Mammary epithelial cell (primary cell): ENCODE measurements around the gene ANK3.

Source experiments
- CTCF ChIP-seq, 2 donors: IDR thresholded peaks in 1 of 2; conservative IDR thresholded peaks in 1 of 2; 2 replicates each; pipeline ENCODE4 v1.5.1; 2011 to 2012; ENCODE audit warnings: inconsistent platforms in 2 of 2, low read length in 2 of 2, mild to moderate bottlenecking in 2 of 2, control low read depth in 1 of 2, low read depth in 1 of 2; ENCODE audit not compliant: insufficient read depth in 1 of 2; ENCODE audit errors: extremely low read depth in 1 of 2
- EZH2 ChIP-seq: IDR thresholded peaks from 2 replicates; pipeline ENCODE4 v1.6.1; 2012; ENCODE audit warnings: low read length, inconsistent platforms, borderline replicate concordance

GRCh38 chr10:60186315-60187071, 203.2 kb downstream of the ANK3 start:
- TF ChIP-seq CTCF (conservative IDR thresholded peaks at IDR 0.05 in 1 of 2, IDR thresholded peaks at IDR 0.05 in 1 of 2; ENCODE audit: extremely low read depth in 1 of 2, insufficient read depth in 1 of 2, low read depth in 1 of 2, low read length in 2 of 2): no peak
- no peak for TF ChIP-seq EZH2
